ENCODE measurements around the gene ZNF571.

ZNF571 gene

DNA sequence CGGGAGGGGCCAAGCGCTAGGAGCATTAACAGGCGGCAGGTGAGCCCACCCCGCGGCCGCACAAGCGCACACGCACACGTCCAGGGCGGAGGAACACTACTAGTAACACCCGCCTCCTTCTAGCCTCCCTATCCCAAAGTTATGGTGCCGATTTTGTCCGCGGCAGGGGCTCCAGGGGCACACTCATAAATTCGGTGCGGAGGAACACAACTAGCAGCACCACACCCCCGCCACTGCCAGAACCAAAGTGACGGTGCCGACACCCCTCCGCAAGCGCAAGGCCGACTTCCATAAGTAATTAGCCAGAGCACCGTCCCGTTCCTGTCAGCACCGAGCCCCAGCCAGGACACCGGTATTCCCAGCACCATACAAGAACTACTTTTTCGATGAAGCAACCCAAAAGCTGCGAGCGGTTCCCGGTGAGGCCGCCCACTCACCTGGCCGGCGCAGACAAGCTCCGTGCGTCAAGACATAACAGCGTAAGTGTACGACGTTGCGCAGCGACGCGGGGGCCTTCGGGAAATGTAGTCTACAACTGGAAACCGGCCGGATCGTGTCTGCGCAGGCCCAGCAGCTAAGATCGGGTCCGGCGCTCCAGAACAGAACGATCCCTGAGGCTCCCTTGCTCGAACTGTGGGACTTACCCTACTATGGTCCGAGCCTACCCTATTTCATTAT is at the start of gene ZNF571, which contains the start of gene ZNF540:
TSS of gene ZNF571 (minus strand) at position 489 of the 678 bp plus-strand sequence. CDS start 8,116 bp downstream, outside the sequence.
TSS of gene ZNF540 (plus strand) at position 573 of the 678 bp plus-strand sequence. CDS start 3,572 bp downstream, outside the sequence.
- peak; percentile 28 for DNase-seq (ENCODE audit: insufficient read length, low spot score)

DNA sequence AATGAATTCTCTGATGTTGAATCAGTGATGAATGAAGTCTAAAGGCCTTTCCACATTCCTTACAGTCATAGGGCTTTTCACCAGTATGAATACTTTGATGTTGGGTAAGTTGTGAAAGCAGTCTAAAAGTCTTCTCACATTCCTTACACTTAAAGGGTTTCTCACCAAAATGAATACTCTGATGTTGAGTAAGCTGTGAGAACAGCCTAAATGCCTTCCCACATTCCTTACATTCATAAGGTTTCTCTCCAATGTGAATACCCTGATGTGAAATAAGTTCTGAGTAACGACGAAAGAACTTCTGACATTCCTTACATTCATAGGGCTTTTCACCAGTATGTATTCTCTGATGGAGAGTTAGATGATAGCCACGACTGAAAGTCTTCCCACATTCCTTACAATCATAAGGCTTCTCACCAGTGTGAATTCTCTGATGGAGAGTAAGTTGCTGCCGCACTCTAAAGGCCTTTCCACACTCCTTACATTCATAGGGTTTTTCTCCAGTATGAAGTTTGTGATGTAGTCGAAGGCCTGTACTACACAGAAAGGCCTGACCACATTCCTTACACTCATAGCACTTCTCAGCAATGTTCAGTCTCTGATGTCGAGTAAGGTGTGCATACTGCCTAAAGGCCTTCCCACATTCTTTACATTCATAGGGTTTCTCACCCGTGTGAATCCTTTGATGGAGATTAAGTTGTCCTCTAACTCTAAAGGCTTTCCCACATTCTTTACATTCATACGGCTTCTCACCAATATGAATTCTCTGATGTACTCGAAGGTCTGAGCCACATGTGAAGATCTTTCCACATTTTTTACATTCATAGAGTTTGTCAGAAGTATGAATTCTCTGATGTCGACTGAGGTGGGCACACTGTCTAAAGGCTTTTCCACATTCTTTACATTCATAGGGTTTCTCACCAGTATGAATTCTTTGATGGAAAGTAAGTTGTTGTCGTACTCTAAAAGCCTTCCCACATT is 40.8 kb upstream of the ZNF571 start:
- FAIRE-seq (peak; percentile 25), DNase-seq (ENCODE audit: insufficient read length, low spot score) (no peak)
- TF ChIP-seq, protein P1, sequence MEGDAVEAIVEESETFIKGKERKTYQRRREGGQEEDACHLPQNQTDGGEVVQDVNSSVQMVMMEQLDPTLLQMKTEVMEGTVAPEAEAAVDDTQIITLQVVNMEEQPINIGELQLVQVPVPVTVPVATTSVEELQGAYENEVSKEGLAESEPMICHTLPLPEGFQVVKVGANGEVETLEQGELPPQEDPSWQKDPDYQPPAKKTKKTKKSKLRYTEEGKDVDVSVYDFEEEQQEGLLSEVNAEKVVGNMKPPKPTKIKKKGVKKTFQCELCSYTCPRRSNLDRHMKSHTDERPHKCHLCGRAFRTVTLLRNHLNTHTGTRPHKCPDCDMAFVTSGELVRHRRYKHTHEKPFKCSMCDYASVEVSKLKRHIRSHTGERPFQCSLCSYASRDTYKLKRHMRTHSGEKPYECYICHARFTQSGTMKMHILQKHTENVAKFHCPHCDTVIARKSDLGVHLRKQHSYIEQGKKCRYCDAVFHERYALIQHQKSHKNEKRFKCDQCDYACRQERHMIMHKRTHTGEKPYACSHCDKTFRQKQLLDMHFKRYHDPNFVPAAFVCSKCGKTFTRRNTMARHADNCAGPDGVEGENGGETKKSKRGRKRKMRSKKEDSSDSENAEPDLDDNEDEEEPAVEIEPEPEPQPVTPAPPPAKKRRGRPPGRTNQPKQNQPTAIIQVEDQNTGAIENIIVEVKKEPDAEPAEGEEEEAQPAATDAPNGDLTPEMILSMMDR (IDR thresholded peaks at IDR 0.05; ENCODE audit: insufficient read depth, missing control alignments): no peak

More for the DNA sequence above, at the start of gene ZNF571, which contains the start of gene ZNF540:
- TF ChIP-seq, protein P1 (IDR thresholded peaks at IDR 0.05; ENCODE audit: insufficient read depth, missing control alignments): no peak
- no peak for FAIRE-seq

DNA sequence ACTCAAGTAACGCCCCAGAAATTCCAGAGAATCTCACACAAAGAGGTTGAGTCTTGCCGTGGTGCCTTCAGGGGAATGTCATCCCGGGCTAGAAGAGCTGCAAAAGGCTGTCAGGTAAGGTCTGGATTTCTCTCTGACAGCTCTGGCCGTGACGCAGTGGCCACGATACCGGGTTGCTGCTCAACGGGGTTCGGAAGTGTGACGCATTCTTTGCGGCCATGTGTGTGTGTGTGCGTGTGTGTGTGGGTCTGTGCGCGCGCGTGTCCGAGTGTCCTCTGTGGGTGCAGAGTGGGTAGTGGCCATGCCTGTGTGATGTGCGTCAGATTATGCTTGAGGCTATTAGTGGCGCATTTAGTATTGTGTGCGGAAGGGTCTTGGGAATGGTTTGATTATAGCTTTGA is 390 bp upstream of the ZNF571 start:
- DNase-seq (ENCODE audit: insufficient read length, low spot score): no peak
- FAIRE-seq: no peak
- TF ChIP-seq, protein P1 (IDR thresholded peaks at IDR 0.05; ENCODE audit: insufficient read depth, missing control alignments): no peak

DNA sequence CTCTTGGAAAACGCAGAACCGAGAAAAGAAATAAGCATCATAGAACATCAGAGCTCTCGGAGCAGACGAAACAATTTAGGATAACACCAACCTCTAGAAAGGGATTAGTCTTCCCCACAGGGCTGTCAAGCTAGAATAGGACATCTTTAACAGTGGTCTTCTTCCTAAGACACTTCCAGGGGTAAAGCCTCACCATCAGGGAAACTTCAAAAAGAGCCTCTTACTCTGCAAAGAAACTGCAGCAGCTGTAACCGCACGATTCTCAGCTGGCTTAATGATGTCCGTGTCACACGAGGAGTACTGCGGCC is 642 bp downstream of the ZNF571 start:
- DNase-seq (ENCODE audit: insufficient read length, low spot score): no peak
- FAIRE-seq: no peak
- TF ChIP-seq, protein P1 (IDR thresholded peaks at IDR 0.05; ENCODE audit: insufficient read depth, missing control alignments): no peak

DNA sequence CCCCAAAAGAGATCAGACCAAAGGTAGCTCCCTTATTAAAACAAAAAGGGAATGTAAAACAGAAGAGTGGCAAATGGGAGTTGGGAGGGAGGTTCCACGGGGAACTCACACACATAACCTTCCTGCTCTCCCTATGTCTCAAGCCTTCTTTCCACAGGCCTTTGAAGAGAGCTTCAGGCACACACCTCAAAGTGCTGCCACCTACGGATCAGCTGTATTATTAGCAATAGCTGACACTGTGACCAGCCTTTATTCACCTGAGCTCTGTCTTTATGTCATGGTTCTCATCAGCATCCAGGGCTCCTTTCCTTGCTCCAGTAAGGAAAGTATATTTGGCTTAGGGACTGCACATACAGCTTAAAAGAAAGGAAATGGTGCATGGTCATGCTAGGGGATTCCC is 11.3 kb downstream of the ZNF571 start:
- TF ChIP-seq, protein P1 (IDR thresholded peaks at IDR 0.05; ENCODE audit: insufficient read depth, missing control alignments): no peak
- DNase-seq (ENCODE audit: insufficient read length, low spot score) (no peak), FAIRE-seq (no peak)

DNA sequence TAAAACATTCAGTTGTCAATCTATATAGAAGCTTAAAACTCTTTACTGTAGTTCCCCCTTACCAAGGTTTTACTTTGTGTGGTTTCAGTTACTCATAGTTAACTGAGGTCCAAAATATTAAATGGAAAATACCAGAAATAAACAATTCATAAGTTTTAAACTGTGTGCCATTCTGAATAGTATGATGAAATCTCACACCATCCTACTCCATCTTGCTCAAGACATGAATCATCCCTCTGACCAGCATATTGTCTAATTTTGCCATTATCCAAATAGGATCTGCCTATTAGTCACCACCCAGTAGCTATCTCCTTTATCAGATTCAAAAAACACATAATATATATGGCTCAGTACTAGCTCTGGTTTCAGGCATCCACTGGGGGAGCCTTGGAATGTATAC is 22.4 kb downstream of the ZNF571 start:
- TF ChIP-seq, protein P1 (IDR thresholded peaks at IDR 0.05; ENCODE audit: insufficient read depth, missing control alignments): no peak
- DNase-seq (ENCODE audit: insufficient read length, low spot score) (no peak), FAIRE-seq (no peak)
